Colon (tissue), 2 donors: Measurements from ENCODE around the gene ILDR2.
A peak's percentile ranks its signal among the peaks of the same experiment; 100 is the strongest.
"Not testable (repeated sequence)": the region's sequence is repeated elsewhere in the genome, so short reads cannot be mapped to it uniquely, and the experiment has no call there.

Source experiments
- FAIRE-seq: peaks from 2 replicates; lab custom pipeline; 2012; peaks lifted over from hg19 to GRCh38; lab: Jason Lieb, UNC
- donor health status: control.
- donor health status: control.

Gene ILDR2

GRCh38 chr1:166888373-166889111, 86.8 kb downstream of the ILDR2 start:
- no peak for FAIRE-seq

GRCh38 chr1:166884971-166885370, 90.4 kb downstream of the ILDR2 start:
- no peak for FAIRE-seq

- FAIRE-seq: no peak
These were observed 91.2 kb downstream of the ILDR2 start for GRCh38 chr1:166884040-166884642.

- no peak for FAIRE-seq
These were observed 92.4 kb downstream of the ILDR2 start for GRCh38 chr1:166882893-166883292.

- not testable (repeated sequence) for FAIRE-seq
These were observed 97.0 kb downstream of the ILDR2 start for GRCh38 chr1:166878173-166878917.

- FAIRE-seq: no peak
These were observed 98.9 kb downstream of the ILDR2 start for GRCh38 chr1:166876540-166876838.

- FAIRE-seq: peak; percentile 92
These were observed 99.4 kb downstream of the ILDR2 start, which contains the start of gene TADA1 for GRCh38 chr1:166875734-166876539. Gene TADA1, minus strand, starts transcription at chr1:166876264. Its CDS starts 31 bp downstream, at chr1:166876233.

- no peak for FAIRE-seq
These were observed 100.0 kb downstream of the ILDR2 start for GRCh38 chr1:166875302-166875733.

- FAIRE-seq: no peak
These were observed 100.9 kb downstream of the ILDR2 start for GRCh38 chr1:166874464-166874863.

- no peak for FAIRE-seq
These were observed 104.8 kb downstream of the ILDR2 start for GRCh38 chr1:166870584-166870983.

- no peak for FAIRE-seq
These were observed 105.8 kb downstream of the ILDR2 start for GRCh38 chr1:166869318-166870099.

GRCh38 chr1:166868639-166869038, 106.7 kb downstream of the ILDR2 start:
- no peak for FAIRE-seq

GRCh38 chr1:166865926-166866325, 109.4 kb downstream of the ILDR2 start:
- no peak for FAIRE-seq

GRCh38 chr1:166859597-166859996, 115.7 kb downstream of the ILDR2 start:
- FAIRE-seq: no peak

- FAIRE-seq: no peak
These were observed 116.5 kb downstream of the ILDR2 start for GRCh38 chr1:166858726-166859419.
